Body of pancreas (tissue), 4 donors: ENCODE results near the gene GCDH.

Experiments
- CTCF ChIP-seq, 7 experiments: fragments of 450-650 bp in 4 of 7; fragments of 200-600 bp in 3 of 7; sonication (generic) in 3 of 7; IDR thresholded peaks; one replicate each; pipeline ENCODE4 v1.5.1; 2016 to 2019; ENCODE audit warnings: antibody characterized with exemption in 7 of 7
- POLR2A ChIP-seq, 3 donors: fragments of 450-650 bp; IDR thresholded peaks; one replicate each; pipeline ENCODE4 v1.6.1; 2016; ENCODE audit warnings: antibody characterized with exemption in 3 of 3, mild to moderate bottlenecking in 2 of 3

- TF ChIP-seq CTCF (IDR thresholded peaks at IDR 0.05) (no peak), POLR2A (IDR thresholded peaks at IDR 0.05) (no peak)
Measured at GRCh38 chr19:12867120-12868099, 23.6 kb upstream of the GCDH start.
